Activated gamma-delta T cell treated with anti-CD3 and anti-CD28 coated beads, Interleukin-2, amount 50 U/mL, for 16 hours (primary cell): ENCODE results near the gene TSHZ2.

Source experiments
- DNase-seq: peaks from one replicate; pipeline ENCODE4 v3.0.0-alpha.2; 2020; ENCODE audit warnings: low read depth

Gene TSHZ2

DNA sequence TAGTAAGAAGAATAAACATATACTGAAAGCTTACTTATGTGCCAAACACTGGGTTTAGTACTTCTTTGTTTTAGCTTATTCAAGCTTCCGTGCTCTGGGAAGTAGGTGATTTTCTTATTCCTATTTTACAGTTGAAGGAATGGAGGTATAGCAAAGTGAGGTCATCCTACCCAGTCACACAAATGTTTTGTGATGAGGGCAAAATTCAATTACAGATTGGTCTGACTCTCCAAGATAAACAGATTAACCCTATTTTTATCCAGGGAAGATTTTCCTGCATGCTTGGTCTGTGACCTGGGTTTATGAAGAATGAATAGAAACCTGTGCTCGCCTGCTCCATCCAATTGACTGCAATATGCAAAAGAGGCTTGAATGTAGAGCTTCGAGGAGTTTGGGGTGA, 311.4 kb downstream of the TSHZ2 start:
- DNase-seq, result no peak

DNA sequence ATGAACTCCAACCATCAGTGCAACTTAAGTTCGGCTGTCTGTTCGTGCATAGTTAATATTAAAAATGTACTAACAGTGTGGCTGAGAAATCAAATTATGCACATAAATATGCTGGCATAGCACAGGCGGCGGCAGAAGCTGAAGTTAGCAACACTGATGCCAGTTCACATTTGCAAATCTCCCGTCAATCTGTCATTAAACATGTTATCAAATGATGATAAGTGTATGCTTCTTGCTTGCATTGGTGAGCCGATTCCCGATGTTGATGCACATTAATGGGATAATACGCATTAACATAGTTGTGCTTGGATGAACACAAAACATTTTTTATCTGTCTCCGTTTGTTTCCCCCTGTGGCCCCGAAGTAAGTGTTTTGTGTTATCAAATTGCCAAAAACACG, 312.1 kb downstream of the TSHZ2 start:
- DNase-seq, result no peak

- no peak for DNase-seq
These were observed 312.5 kb downstream of the TSHZ2 start for GRCh38 chr20:53284696-53285095.

DNA sequence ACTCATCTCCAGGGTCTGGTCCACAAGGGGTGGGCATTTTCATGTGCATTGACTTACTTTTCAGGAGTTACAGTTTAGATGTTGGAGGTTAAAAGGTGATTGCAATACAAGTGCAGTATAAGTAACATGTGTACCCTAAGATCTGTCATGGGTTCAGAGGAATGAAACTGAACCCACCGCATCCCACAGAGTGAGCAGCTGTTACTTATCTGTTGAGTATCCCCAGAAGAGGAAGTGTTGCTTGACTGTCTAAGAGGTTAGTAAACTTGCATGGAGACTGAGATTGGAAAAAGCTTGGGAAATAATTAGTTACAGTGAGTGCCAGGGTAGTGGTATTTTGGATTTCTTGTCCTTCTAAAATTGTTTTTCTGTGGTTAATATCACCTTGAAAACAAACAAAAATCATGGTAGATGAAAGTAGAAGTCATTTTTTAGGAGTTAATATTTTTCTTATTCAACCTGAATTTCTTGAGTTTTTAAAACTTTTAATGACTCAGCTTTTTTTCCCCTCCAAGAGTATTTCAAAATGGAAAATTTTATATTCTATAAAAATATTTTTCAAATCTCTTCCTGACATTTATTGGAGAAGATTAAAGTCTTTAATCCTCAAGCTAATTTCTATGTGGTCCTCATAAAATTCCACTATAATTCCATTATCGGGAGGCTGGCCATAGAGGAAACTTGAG, 315.3 kb downstream of the TSHZ2 start:
- no peak for DNase-seq

- DNase-seq, result no peak
These were observed 319.4 kb downstream of the TSHZ2 start for GRCh38 chr20:53291548-53291947.

GRCh38 chr20:53292347-53292746, 320.2 kb downstream of the TSHZ2 start:
- DNase-seq, result no peak

DNA sequence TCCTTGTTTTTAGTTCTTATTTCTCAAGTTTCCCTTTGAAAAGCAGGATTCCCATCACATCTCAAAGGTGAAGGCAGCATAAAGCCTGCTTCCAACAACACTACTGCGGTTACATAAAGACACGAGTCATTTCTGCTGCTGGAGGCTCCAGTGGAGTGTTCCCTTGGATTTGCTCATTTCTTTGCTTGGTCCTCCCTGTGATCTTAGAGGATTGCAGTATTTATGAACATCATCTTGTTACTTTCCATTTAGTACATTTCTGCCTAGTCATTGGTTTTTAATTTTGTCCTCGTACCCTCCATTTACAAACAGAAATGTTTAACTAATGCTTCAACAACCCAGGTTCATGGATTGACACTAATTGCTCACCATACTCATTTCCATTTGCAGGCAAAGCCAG, 322.6 kb downstream of the TSHZ2 start:
- DNase-seq, result no peak

GRCh38 chr20:53296025-53296424, 323.9 kb downstream of the TSHZ2 start:
- no peak for DNase-seq

DNA sequence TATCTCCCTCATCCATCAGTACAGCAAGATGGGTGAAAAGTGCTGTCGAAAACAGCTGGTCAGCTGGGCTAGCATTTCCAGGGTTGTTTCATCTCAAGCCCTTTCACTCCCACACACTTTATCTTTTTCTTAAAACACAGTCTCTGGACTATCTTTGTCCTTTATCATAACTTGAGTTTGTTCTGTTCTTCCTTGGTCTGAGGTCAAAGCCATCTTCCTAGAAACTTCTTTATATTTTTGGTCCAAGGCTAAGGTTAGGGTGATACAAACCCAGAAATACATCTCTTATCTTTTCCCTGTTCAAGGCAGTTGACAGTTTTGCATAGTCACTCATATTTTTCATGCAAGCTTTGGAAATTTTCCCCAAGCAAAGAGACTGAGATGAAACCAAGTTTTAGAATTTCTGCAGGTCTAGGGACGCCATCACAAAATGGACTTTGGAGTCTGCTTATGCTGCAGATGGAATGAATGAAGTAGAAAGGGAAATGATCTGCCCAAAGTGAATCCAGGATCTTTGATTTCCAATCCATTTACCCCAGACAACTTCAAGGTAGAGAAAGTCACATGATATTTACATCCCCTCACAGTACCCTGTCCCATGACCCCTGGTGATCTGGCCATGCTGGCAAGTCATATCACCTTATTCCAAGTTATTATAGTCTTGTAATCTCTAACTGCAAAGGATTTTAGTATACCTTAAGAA, 324.4 kb downstream of the TSHZ2 start:
- no peak for DNase-seq

- DNase-seq, result no peak
These were observed 325.0 kb downstream of the TSHZ2 start for GRCh38 chr20:53297154-53297529.

DNA sequence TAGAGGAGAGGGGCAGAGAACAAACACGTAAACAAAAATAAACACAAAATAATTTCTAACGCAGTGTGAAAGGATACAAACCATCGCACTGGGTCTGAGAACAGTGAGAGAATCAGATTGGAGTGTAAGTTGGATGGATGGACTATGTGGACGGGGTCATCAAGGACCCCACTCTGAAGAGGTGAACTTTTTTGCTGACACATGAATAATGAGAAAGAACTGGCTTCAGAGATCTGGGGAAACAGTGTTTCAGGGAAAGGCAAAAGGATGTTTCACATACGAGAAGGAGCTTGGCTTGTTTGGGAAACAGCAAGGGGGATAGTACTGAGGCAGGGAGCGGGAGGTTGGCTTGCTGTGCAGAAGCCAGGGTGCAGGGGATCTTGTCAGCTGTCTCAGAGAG, 326.1 kb downstream of the TSHZ2 start:
- DNase-seq, result no peak

- no peak for DNase-seq
These were observed 326.8 kb downstream of the TSHZ2 start for GRCh38 chr20:53298911-53299310.

DNA sequence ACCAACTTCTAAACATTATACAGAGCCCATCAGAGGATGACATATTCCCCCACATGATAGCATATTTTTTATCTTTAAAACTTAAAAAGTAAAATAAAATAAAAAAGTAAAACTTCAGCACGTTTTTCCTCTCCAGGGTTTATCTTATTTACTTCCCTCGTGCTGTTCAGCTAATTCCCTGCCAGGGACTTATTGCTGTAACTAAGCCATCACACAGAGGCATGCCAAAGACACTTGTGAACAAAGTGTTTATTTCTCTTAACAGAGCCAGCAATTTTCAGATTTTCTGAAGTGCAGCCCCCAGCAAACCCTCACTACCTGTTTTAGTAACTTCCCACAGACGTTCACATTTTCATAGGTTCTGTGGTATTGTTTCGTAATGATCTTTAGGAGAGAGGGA, 327.7 kb downstream of the TSHZ2 start:
- no peak for DNase-seq

- no peak for DNase-seq
These were observed 329.7 kb downstream of the TSHZ2 start for GRCh38 chr20:53301869-53302268.

GRCh38 chr20:53302695-53303412, 330.7 kb downstream of the TSHZ2 start:
- no peak for DNase-seq

DNA sequence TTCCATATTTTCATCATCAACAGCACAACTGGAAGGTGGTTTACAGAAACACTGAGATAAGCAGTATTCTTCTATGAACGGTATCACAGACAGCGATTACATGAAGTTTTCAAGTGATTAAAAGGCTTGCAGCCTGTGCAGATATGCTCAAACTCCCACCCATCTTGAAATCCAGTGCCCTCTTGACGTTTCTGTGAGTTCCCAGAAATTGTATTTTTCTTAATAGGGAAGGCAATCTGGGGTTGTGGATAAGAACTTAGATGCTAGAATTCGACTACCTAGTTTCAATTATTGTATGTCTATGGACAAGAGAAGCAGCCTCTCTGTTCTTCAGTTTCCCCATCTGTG, 331.2 kb downstream of the TSHZ2 start:
- DNase-seq, result no peak

GRCh38 chr20:53304146-53304545, 332.0 kb downstream of the TSHZ2 start:
- no peak for DNase-seq

DNA sequence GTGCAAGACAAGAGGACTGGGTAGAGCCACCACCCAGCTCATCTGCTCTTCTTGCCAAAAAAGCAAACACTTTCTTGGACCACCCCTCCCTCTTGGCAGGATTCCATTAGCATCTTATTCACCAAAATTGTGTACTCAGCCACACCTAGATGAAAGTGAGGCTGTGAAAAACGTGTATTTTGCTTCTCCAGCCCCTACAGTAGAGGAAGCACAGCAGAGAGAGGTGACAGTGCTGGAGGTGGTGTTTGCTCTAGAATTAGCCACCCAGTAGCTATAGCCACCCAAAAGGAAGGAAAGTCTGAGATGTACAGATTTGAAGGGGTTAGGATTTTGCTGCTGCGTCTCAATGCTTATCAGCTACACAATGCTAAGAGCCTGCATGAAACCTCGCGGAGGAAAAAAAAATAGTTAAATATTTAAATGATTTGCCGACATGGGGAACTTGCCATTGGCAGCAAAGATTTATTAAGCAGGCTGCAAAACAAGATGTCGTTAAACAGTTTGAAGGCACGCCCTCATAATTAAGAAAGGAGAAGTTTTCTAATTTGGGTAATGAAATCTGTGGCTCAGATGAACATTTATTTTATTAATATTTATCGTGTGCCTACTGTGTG, 334.1 kb downstream of the TSHZ2 start:
- DNase-seq, result no peak

DNA sequence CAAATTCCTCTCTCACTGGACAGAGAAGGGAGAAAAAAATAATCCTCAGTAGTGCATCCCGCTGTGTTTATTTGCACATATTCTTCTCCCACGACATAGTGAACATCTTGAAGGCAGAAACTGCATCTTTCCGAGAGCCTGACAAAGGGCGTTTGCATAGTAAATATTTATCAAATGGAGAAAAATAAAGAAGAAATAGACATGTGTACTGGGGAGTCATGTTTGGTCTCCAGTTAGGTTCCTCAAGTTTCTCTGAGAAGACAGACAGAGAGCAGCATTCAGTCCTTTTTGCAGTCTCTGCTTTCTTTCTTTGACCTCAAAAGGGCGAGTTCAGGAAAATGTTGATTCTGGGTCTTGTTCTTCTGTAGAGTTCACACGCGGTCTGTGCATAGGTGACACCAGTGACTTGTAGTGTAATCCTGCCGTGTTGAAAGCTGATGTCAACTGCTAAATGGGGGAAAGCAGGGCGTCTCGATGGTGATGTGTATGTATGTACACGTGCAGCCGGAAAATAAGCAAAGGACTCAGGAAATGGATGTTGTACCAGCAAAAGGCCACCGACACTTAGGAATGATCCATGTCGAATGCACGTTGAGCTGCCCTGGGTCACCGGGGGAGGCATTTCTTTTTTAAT, 335.9 kb downstream of the TSHZ2 start:
- no peak for DNase-seq

DNA sequence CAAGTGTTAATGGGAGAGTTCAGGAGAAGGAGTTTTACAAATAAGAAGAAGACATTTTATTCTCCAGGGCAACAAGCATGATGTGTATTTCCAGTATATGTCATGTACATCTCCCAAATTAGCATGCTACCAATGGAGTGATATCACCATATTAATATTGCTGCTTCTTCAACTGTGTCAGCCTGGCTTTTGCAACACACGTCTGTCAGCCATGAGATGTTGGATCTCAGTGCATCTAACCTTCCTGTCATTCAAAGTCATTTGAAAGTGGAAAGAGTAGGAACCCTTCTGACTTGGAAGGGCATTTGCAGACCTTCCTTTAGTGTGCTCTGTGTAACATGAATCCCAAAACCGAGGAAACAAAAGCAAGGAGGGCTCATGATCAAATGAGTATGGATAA, 337.4 kb downstream of the TSHZ2 start:
- DNase-seq, result no peak

GRCh38 chr20:53312957-53313356, 340.8 kb downstream of the TSHZ2 start:
- no peak for DNase-seq

DNA sequence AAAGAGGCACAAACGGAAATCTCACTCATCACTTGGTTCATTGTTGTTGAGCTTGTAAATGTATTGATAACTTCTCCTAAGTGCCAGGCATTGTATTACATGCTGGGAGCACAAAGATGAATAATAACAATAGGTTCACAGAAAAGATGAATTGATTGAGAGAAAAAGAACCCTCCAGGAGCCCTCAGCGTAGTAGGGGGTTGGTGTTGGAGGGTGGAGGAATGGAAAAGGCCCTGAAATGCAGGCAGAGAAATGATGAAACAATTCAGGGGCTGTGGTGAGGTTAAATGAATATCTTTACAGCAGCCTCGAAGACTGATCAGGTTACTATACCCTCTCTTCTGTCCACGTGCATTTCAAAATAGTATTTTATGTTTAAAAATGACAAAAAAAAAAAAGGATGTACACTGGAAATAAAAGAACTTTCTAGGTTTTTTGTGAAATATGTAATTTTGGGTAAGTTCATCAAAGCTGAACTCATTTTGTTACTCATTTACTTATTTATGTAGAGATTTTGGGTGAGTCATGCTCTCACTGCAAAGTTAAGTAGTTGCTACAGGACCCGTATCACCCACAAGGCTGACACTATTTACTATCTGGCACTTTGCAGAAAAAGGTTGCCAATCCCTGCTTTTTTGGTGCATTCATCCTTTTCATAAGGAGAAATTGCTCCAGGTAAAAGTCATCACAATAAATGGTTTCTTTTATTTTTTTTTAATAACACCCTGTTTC, 344.2 kb downstream of the TSHZ2 start:
- no peak for DNase-seq
